Tibial nerve (tissue), 4 donors: ENCODE data around the gene GPS1. TPM values are rescaled to one million over a fixed set of nuclear protein-coding genes. Genes with fewer than 3 reads are reported as not detected.

ENCODE experiments used
- DNase-seq, 2 donors: peaks; one replicate each; pipeline ENCODE4 v3.0.0-alpha.2; 2019; ENCODE audit warnings: low spot score in 2 of 2
- H3K27ac ChIP-seq, 4 donors: fragments of 200-600 bp; sonication (generic) in 3 of 4; one replicate each; pipeline ENCODE4 v1.5.1; 2017 to 2019; ENCODE audit warnings: mild to moderate bottlenecking in 1 of 4
- H3K27me3 ChIP-seq, 2 donors: fragments of 200-600 bp; sonication (generic) in 1 of 2; one replicate each; pipeline versions ENCODE4 v1.5.1 to v1.6.0; 2017 to 2019
- H3K36me3 ChIP-seq, 3 donors: fragments of 200-600 bp; sonication (generic); one replicate each; pipeline ENCODE4 v1.5.1; 2018 to 2019
- H3K4me1 ChIP-seq, 4 donors: fragments of 200-600 bp; sonication (generic) in 3 of 4; one replicate each; pipeline ENCODE4 v1.5.1; 2017 to 2019
- H3K4me3 ChIP-seq, 4 donors: fragments of 200-600 bp; sonication (generic) in 3 of 4; one replicate each; pipeline ENCODE4 v1.5.1; 2017 to 2019; ENCODE audit warnings: mild to moderate bottlenecking in 1 of 4, moderate library complexity in 1 of 4
- H3K9me3 ChIP-seq, 4 donors: fragments of 200-600 bp; sonication (generic) in 3 of 4; one replicate each; pipeline ENCODE4 v1.5.1; 2017 to 2019
- CTCF ChIP-seq, 5 experiments: fragments of 200-600 bp in 3 of 5; fragments of 450-650 bp in 2 of 5; sonication (generic) in 3 of 5; IDR thresholded peaks; one replicate each; pipeline ENCODE4 v1.5.1; 2016 to 2019; ENCODE audit warnings: antibody characterized with exemption in 5 of 5, mild to moderate bottlenecking in 3 of 5, moderate library complexity in 2 of 5
- EP300 ChIP-seq, 2 donors: sonication (generic); formaldehyde crosslinking; IDR thresholded peaks; one replicate each; pipeline ENCODE4 v1.6.1; 2017; ENCODE audit warnings: antibody characterized with exemption in 2 of 2, mild to moderate bottlenecking in 1 of 2
- POLR2A ChIP-seq, 2 donors: fragments of 450-650 bp; IDR thresholded peaks; one replicate each; pipeline ENCODE4 v1.6.1; 2017; ENCODE audit warnings: antibody characterized with exemption in 2 of 2, mild to moderate bottlenecking in 2 of 2, moderate library complexity in 2 of 2
- WGBS, 2 donors: methylation state at CpG; one replicate each; pipeline ENCODE4 v1.1.5; 2018; 5-methylcytosine and 5-hydroxymethylcytosine counted together
- total RNA-seq, 4 donors: library from RNA; depleted of rRNA; stranded (reverse); fragments of >200 nt; gene quantifications; one replicate each; pipeline ENCODE4 v1.1.0, GENCODE V29; 2016

Gene GPS1
- total RNA-seq, 4 donors from 2014 or later, result 74.9 to 134 (median 92.9) TPM

- peaks cover 0 to 12% of the 10 kb centered on the region in 2 donors for H3K27me3 ChIP-seq
- H3K27ac ChIP-seq, result no peak overlapping the region
- peaks cover 6 to 52% (median 30%) of the 10 kb centered on the region in 4 donors for H3K4me1 ChIP-seq
- TF ChIP-seq EP300 (IDR thresholded peaks at IDR 0.05), result no peak
- no peak for TF ChIP-seq CTCF (IDR thresholded peaks at IDR 0.05)
- TF ChIP-seq POLR2A (IDR thresholded peaks at IDR 0.05), result no peak
- WGBS, 2 donors, result 67 to 71% methylated on average over 20 to 23 of the region's 23 CpGs
- no peak for DNase-seq
- peaks cover 0 to 10% (median 0%) of the 10 kb centered on the region in 3 donors for H3K36me3 ChIP-seq
- no peaks in the 10 kb centered on the region for H3K9me3 ChIP-seq
- no peak overlapping the region for H3K4me3 ChIP-seq
Observed at GRCh38 chr17:82034371-82035011, 17.2 kb upstream of the GPS1 start.

GRCh38 chr17:82035488-82035887 is 16.2 kb upstream of the GPS1 start:
- H3K4me3 ChIP-seq, result no peak overlapping the region
- H3K27me3 ChIP-seq, result peaks cover 0 to 12% of the 10 kb centered on the region in 2 donors
- no peak for TF ChIP-seq CTCF (IDR thresholded peaks at IDR 0.05)
- TF ChIP-seq POLR2A (IDR thresholded peaks at IDR 0.05), result no peak
- TF ChIP-seq EP300 (IDR thresholded peaks at IDR 0.05), result no peak
- no peak for DNase-seq
- peaks cover 6 to 46% (median 27%) of the 10 kb centered on the region in 4 donors for H3K4me1 ChIP-seq
- H3K36me3 ChIP-seq, result peaks cover 0 to 8% (median 0%) of the 10 kb centered on the region in 3 donors
- no peaks in the 10 kb centered on the region for H3K9me3 ChIP-seq
- 87 to 93% methylated on average over 8 of the region's 8 CpGs for WGBS, 2 donors
- H3K27ac ChIP-seq, result peak overlapping the region in 1 of 4 donors; percentile 98

- TF ChIP-seq POLR2A (IDR thresholded peaks at IDR 0.05) (no peak), CTCF (IDR thresholded peaks at IDR 0.05) (no peak), EP300 (IDR thresholded peaks at IDR 0.05) (no peak)
- H3K4me1 ChIP-seq, result peaks cover 6 to 40% (median 21%) of the 10 kb centered on the region in 4 donors
- no peak for DNase-seq
- WGBS, 2 donors, result 75 to 82% methylated on average over 13 to 18 of the region's 20 CpGs
- H3K4me3 ChIP-seq, result peak overlapping the region; percentile 43 to 74 (median 58)
- H3K27me3 ChIP-seq, result peaks cover 0 to 12% of the 10 kb centered on the region in 2 donors
- H3K9me3 ChIP-seq, result no peaks in the 10 kb centered on the region
- H3K36me3 ChIP-seq, result peaks cover 0 to 8% (median 0%) of the 10 kb centered on the region in 3 donors
- peak overlapping the region; percentile 91 to 98 (median 96) for H3K27ac ChIP-seq
Observed at GRCh38 chr17:82035956-82036633, 15.6 kb upstream of the GPS1 start.

GRCh38 chr17:82036634-82037091 is 15.0 kb upstream of the GPS1 start:
- TF ChIP-seq CTCF (IDR thresholded peaks at IDR 0.05) (no peak), POLR2A (IDR thresholded peaks at IDR 0.05) (no peak), EP300 (IDR thresholded peaks at IDR 0.05) (no peak)
- peaks cover 6 to 38% (median 20%) of the 10 kb centered on the region in 4 donors for H3K4me1 ChIP-seq
- peaks cover 0 to 12% of the 10 kb centered on the region in 2 donors for H3K27me3 ChIP-seq
- peak overlapping the region; percentile 91 to 98 (median 96) for H3K27ac ChIP-seq
- WGBS, 2 donors, result 43 to 69% methylated on average over 7 to 23 of the region's 23 CpGs
- no peaks in the 10 kb centered on the region for H3K9me3 ChIP-seq
- H3K4me3 ChIP-seq, result peak overlapping the region; percentile 43 to 74 (median 58)
- DNase-seq, result no peak
- H3K36me3 ChIP-seq, result peaks cover 0 to 8% (median 0%) of the 10 kb centered on the region in 3 donors
